Tibial nerve (tissue), 4 donors: ENCODE results near the gene CD164L2.

ENCODE experiments used
- EP300 ChIP-seq, 2 donors: sonication (generic); formaldehyde crosslinking; IDR thresholded peaks; one replicate each; pipeline ENCODE4 v1.6.1; 2017; ENCODE audit warnings: antibody characterized with exemption in 2 of 2, mild to moderate bottlenecking in 1 of 2
- POLR2A ChIP-seq, 2 donors: fragments of 450-650 bp; IDR thresholded peaks; one replicate each; pipeline ENCODE4 v1.6.1; 2017; ENCODE audit warnings: antibody characterized with exemption in 2 of 2, mild to moderate bottlenecking in 2 of 2, moderate library complexity in 2 of 2
- TF ChIP-seq, protein P1 (sequence below), 5 experiments: fragments of 200-600 bp in 3 of 5; fragments of 450-650 bp in 2 of 5; sonication (generic) in 3 of 5; IDR thresholded peaks; one replicate each; pipeline ENCODE4 v1.5.1; 2016 to 2019; ENCODE audit warnings: antibody characterized with exemption in 5 of 5, mild to moderate bottlenecking in 3 of 5, moderate library complexity in 2 of 5

DNA sequence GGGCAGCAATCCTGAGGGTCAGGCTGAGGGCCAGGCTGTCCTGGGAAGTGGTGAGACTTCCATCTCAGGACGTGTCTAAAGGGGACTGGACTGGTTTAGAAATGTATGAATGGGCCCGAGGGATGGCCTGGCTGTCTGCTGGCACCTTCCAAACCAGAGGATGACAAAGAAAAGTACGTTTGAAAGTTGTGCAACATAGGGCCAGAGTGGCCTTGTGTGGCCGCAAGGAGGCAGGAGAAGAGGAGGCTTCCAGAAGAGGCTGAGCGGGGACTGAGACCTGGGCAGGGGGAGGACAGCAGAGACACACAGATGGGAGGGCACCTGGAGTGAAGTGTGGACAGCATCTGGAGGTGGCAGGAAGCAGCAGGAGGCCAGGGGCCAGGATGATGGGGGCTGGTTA is 43.9 kb downstream of the CD164L2 start:
- TF ChIP-seq, protein P1, sequence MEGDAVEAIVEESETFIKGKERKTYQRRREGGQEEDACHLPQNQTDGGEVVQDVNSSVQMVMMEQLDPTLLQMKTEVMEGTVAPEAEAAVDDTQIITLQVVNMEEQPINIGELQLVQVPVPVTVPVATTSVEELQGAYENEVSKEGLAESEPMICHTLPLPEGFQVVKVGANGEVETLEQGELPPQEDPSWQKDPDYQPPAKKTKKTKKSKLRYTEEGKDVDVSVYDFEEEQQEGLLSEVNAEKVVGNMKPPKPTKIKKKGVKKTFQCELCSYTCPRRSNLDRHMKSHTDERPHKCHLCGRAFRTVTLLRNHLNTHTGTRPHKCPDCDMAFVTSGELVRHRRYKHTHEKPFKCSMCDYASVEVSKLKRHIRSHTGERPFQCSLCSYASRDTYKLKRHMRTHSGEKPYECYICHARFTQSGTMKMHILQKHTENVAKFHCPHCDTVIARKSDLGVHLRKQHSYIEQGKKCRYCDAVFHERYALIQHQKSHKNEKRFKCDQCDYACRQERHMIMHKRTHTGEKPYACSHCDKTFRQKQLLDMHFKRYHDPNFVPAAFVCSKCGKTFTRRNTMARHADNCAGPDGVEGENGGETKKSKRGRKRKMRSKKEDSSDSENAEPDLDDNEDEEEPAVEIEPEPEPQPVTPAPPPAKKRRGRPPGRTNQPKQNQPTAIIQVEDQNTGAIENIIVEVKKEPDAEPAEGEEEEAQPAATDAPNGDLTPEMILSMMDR (IDR thresholded peaks at IDR 0.05), result no peak
- TF ChIP-seq POLR2A (IDR thresholded peaks at IDR 0.05) (no peak), EP300 (IDR thresholded peaks at IDR 0.05) (no peak)
